ENCODE results near the gene PLLP. TPM values are rescaled to one million over a fixed set of nuclear protein-coding genes. Genes with fewer than 3 reads are reported as not detected.

The PLLP gene
- total RNA-seq, 1 donor from 2014 or later = 0.86 TPM

- DNase-seq (ENCODE audit: low spot score) = no peak
- Histone ChIP-seq H3K27me3 (peaks cover 7% of the 10 kb centered on the region), H3F3A (ENCODE audit: low read depth) (peaks cover 13% of the 10 kb centered on the region), H3K9ac (no peak overlapping the region), H3K4me2 (no peak overlapping the region), H4K20me1 (ENCODE audit: low read depth) (no peaks in the 10 kb centered on the region), H3K79me2 (ENCODE audit: low read depth) (no peaks in the 10 kb centered on the region), H3K27ac (no peak overlapping the region), H2AFZ (replicated peaks) (no peak overlapping the region), H3K36me3 (no peaks in the 10 kb centered on the region), H3K9me3 (ENCODE audit: low read depth) (no peaks in the 10 kb centered on the region), H3K4me1 (peaks cover 5% of the 10 kb centered on the region), H3K4me3 (no peak overlapping the region)
- Mint-ChIP-seq H3K36me3 (no peaks in the 10 kb centered on the region), H3K27ac (no peak overlapping the region), H3K27me3 (ENCODE audit: insufficient read depth, low read depth) (peaks cover 8% of the 10 kb centered on the region), H3K4me3 (no peak overlapping the region), H3K4me1 (peaks cover 6% of the 10 kb centered on the region), H3K9me3 (no peaks in the 10 kb centered on the region)
- TF ChIP-seq EZH2phosphoT487 (IDR thresholded peaks at IDR 0.05) (no peak), CTCF (IDR thresholded peaks at IDR 0.05) (no peak)
Measured at GRCh38 chr16:57303910-57304168, 19.4 kb upstream of the PLLP start.

- Mint-ChIP-seq H3K9me3 (no peaks in the 10 kb centered on the region), H3K27me3 (ENCODE audit: insufficient read depth, low read depth) (peaks cover 10% of the 10 kb centered on the region), H3K4me3 (no peak overlapping the region), H3K27ac (no peak overlapping the region), H3K36me3 (no peaks in the 10 kb centered on the region), H3K4me1 (peaks cover 6% of the 10 kb centered on the region)
- peaks cover 5% of the 10 kb centered on the region for H3K4me1 ChIP-seq
- H3K4me2 ChIP-seq = no peak overlapping the region
- peaks cover 7% of the 10 kb centered on the region for H3K27me3 ChIP-seq
- H3K36me3 ChIP-seq = no peaks in the 10 kb centered on the region
- no peaks in the 10 kb centered on the region for H4K20me1 ChIP-seq (ENCODE audit: low read depth)
- H3K9me3 ChIP-seq (ENCODE audit: low read depth) = no peaks in the 10 kb centered on the region
- DNase-seq (ENCODE audit: low spot score) = no peak
- H3K9ac ChIP-seq = no peak overlapping the region
- no peak overlapping the region for H3K4me3 ChIP-seq
- no peak overlapping the region for H2AFZ ChIP-seq (replicated peaks)
- TF ChIP-seq CTCF (IDR thresholded peaks at IDR 0.05) (no peak), EZH2phosphoT487 (IDR thresholded peaks at IDR 0.05) (no peak), EZH2 (IDR thresholded peaks at IDR 0.05) (no peak)
- no peak overlapping the region for H3K27ac ChIP-seq
- H3K79me2 ChIP-seq (ENCODE audit: low read depth) = no peaks in the 10 kb centered on the region
- peaks cover 14% of the 10 kb centered on the region for H3F3A ChIP-seq (ENCODE audit: low read depth)
Measured at GRCh38 chr16:57303021-57303909, 18.8 kb upstream of the PLLP start.

GRCh38 chr16:57301126-57301817, 16.8 kb upstream of the PLLP start:
- Histone ChIP-seq H3K9me3 (ENCODE audit: low read depth) (no peaks in the 10 kb centered on the region), H3K36me3 (no peaks in the 10 kb centered on the region), H3K79me2 (ENCODE audit: low read depth) (no peaks in the 10 kb centered on the region), H2AFZ (replicated peaks) (peak overlapping the region; percentile 93), H3K4me3 (peak overlapping the region; percentile 56), H4K20me1 (ENCODE audit: low read depth) (no peaks in the 10 kb centered on the region), H3K27ac (no peak overlapping the region), H3K27me3 (peaks cover 7% of the 10 kb centered on the region), H3K4me1 (peaks cover 5% of the 10 kb centered on the region), H3F3A (ENCODE audit: low read depth) (peaks cover 19% of the 10 kb centered on the region), H3K4me2 (peak overlapping the region; percentile 82), H3K9ac (no peak overlapping the region)
- Mint-ChIP-seq H3K36me3 (no peaks in the 10 kb centered on the region), H3K4me3 (no peak overlapping the region), H3K4me1 (peaks cover 6% of the 10 kb centered on the region), H3K27ac (no peak overlapping the region), H3K9me3 (peaks cover 4% of the 10 kb centered on the region), H3K27me3 (ENCODE audit: insufficient read depth, low read depth) (peaks cover 12% of the 10 kb centered on the region)
- no peak for DNase-seq (ENCODE audit: low spot score)
- TF ChIP-seq EZH2 (IDR thresholded peaks at IDR 0.05) = no peak
- no peak for TF ChIP-seq EZH2phosphoT487 (IDR thresholded peaks at IDR 0.05)
- TF ChIP-seq CTCF (IDR thresholded peaks at IDR 0.05) = no peak
